Measurements from ENCODE around the gene SLC19A1.

The SLC19A1 gene

DNA sequence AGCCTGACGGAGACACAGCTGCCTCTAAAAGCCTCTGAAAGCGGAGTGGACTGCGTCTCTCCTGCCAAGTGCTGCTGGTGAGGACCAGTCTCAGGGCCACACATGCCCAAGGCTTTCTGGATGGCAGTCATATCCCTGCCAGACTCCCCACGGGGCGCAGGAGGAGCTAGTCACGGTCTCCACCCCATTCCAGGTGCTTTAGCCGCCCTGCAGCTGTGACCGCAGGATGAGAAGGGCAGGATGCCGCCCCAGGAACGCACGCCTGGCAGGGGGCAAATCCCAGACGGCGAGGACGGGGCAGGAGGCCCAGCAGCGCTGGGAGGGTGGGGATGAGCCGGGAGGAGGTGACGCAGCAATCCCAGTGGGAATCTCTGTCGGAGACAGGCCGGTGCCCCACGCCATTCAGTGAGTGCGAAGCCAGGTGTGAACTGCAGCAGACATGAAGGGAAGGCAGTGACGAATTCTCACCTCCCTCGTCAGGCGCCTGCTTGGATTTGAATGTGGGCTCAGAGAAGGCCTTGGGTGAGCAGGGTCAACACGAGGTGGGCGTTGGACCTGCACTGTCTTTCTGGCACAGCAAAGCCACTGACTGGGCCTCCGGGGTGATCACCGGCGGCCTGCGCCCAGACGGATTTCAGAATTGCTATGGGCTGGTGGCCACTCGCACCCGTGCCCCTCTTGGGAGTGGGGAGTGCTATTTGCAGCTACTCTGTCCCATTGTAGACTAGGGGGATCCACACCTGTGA is 38.5 kb upstream of the SLC19A1 start:
- TF ChIP-seq, protein P1, sequence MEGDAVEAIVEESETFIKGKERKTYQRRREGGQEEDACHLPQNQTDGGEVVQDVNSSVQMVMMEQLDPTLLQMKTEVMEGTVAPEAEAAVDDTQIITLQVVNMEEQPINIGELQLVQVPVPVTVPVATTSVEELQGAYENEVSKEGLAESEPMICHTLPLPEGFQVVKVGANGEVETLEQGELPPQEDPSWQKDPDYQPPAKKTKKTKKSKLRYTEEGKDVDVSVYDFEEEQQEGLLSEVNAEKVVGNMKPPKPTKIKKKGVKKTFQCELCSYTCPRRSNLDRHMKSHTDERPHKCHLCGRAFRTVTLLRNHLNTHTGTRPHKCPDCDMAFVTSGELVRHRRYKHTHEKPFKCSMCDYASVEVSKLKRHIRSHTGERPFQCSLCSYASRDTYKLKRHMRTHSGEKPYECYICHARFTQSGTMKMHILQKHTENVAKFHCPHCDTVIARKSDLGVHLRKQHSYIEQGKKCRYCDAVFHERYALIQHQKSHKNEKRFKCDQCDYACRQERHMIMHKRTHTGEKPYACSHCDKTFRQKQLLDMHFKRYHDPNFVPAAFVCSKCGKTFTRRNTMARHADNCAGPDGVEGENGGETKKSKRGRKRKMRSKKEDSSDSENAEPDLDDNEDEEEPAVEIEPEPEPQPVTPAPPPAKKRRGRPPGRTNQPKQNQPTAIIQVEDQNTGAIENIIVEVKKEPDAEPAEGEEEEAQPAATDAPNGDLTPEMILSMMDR (IDR thresholded peaks at IDR 0.05; ENCODE audit: borderline replicate concordance, extremely low read depth, low read length, poor library complexity, severe bottlenecking) = no peak
- TF ChIP-seq EZH2 (IDR thresholded peaks at IDR 0.05; ENCODE audit: borderline replicate concordance, low read depth, low read length, severe bottlenecking) = no peak
- Histone ChIP-seq H3K4me3 (ENCODE audit: low read depth in 1 of 2, low read length in 2 of 2) (no peak overlapping the region), H3K4me2 (ENCODE audit: insufficient read depth, low read length) (no peak overlapping the region), H4K20me1 (ENCODE audit: insufficient read depth, low read length) (no peaks in the 10 kb centered on the region), H3K9ac (ENCODE audit: low read depth, low read length) (no peak overlapping the region), H2AFZ (ENCODE audit: low read depth, low read length) (no peak overlapping the region), H3K27me3 (ENCODE audit: insufficient read depth, low read length, poor library complexity) (no peaks in the 10 kb centered on the region), H3K27ac (ENCODE audit: low read length) (no peak overlapping the region), H3K9me3 (ENCODE audit: insufficient read depth, low read length, severe bottlenecking) (no peaks in the 10 kb centered on the region), H3K79me2 (ENCODE audit: insufficient read depth, low read length) (no peaks in the 10 kb centered on the region), H3K4me1 (ENCODE audit: insufficient read depth, low read length) (no peaks in the 10 kb centered on the region), H3K36me3 (ENCODE audit: insufficient read depth, low read length) (no peaks in the 10 kb centered on the region)
- no peak for DNase-seq
- ATAC-seq (ENCODE audit: insufficient read depth, low read depth) = no peak

DNA sequence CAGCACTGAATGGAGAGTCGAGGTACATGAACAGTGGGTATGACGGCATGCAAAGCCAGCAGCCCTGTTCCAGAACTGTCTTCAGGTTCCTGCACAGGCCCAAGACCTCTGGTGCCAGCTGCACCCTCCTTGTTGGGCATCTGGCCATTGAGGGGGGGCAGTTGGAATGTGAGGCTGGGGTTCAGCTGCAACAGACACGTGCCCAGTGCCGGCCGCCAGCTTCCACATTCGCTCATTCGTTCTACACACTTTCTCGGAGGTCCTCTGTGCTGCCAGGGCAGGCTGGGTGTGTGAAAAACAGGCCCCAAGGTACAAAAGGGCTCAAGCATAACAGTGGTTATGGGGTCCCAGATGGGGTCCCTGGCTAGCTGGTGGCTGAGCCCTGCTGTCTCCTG is 37.9 kb upstream of the SLC19A1 start:
- H3K27ac ChIP-seq (ENCODE audit: low read length) = no peak overlapping the region
- no peak overlapping the region for H3K4me3 ChIP-seq (ENCODE audit: low read depth in 1 of 2, low read length in 2 of 2)
- no peaks in the 10 kb centered on the region for H3K4me1 ChIP-seq (ENCODE audit: insufficient read depth, low read length)
- H3K4me2 ChIP-seq (ENCODE audit: insufficient read depth, low read length) = no peak overlapping the region
- TF ChIP-seq, protein P1 (IDR thresholded peaks at IDR 0.05; ENCODE audit: borderline replicate concordance, extremely low read depth, low read length, poor library complexity, severe bottlenecking) = no peak
- TF ChIP-seq EZH2 (IDR thresholded peaks at IDR 0.05; ENCODE audit: borderline replicate concordance, low read depth, low read length, severe bottlenecking) = no peak
- no peaks in the 10 kb centered on the region for H4K20me1 ChIP-seq (ENCODE audit: insufficient read depth, low read length)
- no peak for ATAC-seq (ENCODE audit: insufficient read depth, low read depth)
- DNase-seq = no peak
- no peaks in the 10 kb centered on the region for H3K79me2 ChIP-seq (ENCODE audit: insufficient read depth, low read length)
- no peaks in the 10 kb centered on the region for H3K27me3 ChIP-seq (ENCODE audit: insufficient read depth, low read length, poor library complexity)
- H3K36me3 ChIP-seq (ENCODE audit: insufficient read depth, low read length) = no peaks in the 10 kb centered on the region
- H2AFZ ChIP-seq (ENCODE audit: low read depth, low read length) = no peak overlapping the region
- H3K9ac ChIP-seq (ENCODE audit: low read depth, low read length) = no peak overlapping the region
- H3K9me3 ChIP-seq (ENCODE audit: insufficient read depth, low read length, severe bottlenecking) = no peaks in the 10 kb centered on the region

DNA sequence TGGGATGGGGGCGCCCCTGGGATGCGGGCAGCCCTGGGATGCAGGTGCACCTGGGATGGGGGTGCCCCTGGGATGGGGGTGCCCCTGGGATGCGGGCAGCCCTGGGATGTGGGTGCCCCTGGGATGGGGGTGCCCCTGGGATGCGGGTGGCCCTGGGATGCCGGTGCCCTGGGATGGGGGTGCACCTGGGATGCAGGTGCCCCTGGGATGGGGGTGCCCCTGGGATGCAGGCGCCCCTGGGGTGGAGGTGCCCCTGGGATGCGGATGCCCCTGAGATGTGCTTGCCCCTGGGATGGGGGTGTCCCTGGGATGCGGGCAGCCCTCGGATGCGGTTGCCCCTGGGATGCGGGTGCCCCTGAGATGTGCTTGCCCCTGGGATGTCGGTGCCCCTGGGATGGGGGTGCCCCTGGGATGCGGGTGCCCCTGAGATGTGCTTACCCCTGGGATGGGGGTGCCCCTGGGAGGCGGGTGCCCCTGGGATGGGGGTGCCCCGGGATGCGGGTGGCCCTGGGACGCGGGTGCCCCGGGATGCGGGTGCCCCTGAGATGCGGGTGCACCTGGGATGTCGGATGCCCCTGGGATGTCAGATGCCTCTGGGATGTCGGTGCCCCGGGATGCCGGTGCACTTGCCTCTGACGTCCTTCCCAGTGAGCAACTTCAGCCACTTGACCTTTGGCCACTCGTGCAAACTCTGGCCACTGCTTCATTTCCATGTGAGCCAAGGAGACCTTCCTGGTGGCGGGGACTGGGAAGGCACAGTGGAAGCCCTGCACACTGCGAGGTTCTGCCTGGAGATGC is 37.3 kb upstream of the SLC19A1 start:
- no peak overlapping the region for H2AFZ ChIP-seq (ENCODE audit: low read depth, low read length)
- H3K9ac ChIP-seq (ENCODE audit: low read depth, low read length) = no peak overlapping the region
- H3K27ac ChIP-seq (ENCODE audit: low read length) = no peak overlapping the region
- H3K4me2 ChIP-seq (ENCODE audit: insufficient read depth, low read length) = no peak overlapping the region
- no peaks in the 10 kb centered on the region for H3K36me3 ChIP-seq (ENCODE audit: insufficient read depth, low read length)
- H3K79me2 ChIP-seq (ENCODE audit: insufficient read depth, low read length) = no peaks in the 10 kb centered on the region
- H3K4me3 ChIP-seq (ENCODE audit: low read depth in 1 of 2, low read length in 2 of 2) = no peak overlapping the region
- no peaks in the 10 kb centered on the region for H3K9me3 ChIP-seq (ENCODE audit: insufficient read depth, low read length, severe bottlenecking)
- H4K20me1 ChIP-seq (ENCODE audit: insufficient read depth, low read length) = no peaks in the 10 kb centered on the region
- no peaks in the 10 kb centered on the region for H3K4me1 ChIP-seq (ENCODE audit: insufficient read depth, low read length)
- TF ChIP-seq EZH2 (IDR thresholded peaks at IDR 0.05; ENCODE audit: borderline replicate concordance, low read depth, low read length, severe bottlenecking) = no peak
- TF ChIP-seq, protein P1 (IDR thresholded peaks at IDR 0.05; ENCODE audit: borderline replicate concordance, extremely low read depth, low read length, poor library complexity, severe bottlenecking) = no peak
- no peaks in the 10 kb centered on the region for H3K27me3 ChIP-seq (ENCODE audit: insufficient read depth, low read length, poor library complexity)
- no peak for DNase-seq
- no peak for ATAC-seq (ENCODE audit: insufficient read depth, low read depth)
